ENCODE measurements around the gene ITPR2. TPM values are rescaled to one million over a fixed set of nuclear protein-coding genes. Genes with fewer than 3 reads are reported as not detected.

The ITPR2 gene
- total and polyA plus RNA-seq, 12 donors = 5.1 to 144 (median 66.4) TPM

- Histone ChIP-seq H3K4me1 (replicated peaks in 1 of 2) (peaks cover 0 to 3% of the 10 kb centered on the region in 2 donors), H3K27ac (no peak overlapping the region), H3K36me3 (replicated peaks in 1 of 2) (peaks cover 0 to 11% of the 10 kb centered on the region in 2 donors), H3K9me3 (replicated peaks in 1 of 3) (no peaks in the 10 kb centered on the region), H3K4me3 (no peak overlapping the region), H3K27me3 (no peaks in the 10 kb centered on the region)
- WGBS, 4 donors = 96 to 100% (median 99%) methylated on average over 2 of the region's 2 CpGs
- intact Hi-C loops (cut with DNase I) = no loop called here
- no peak for DNase-seq
- no peak for TF ChIP-seq CTCF (IDR thresholded peaks at IDR 0.05)
- no peak for TF ChIP-seq POLR2A (IDR thresholded peaks at IDR 0.05)
Measured at GRCh38 chr12:26489908-26490307, 343.1 kb downstream of the ITPR2 start.

- Histone ChIP-seq H3K4me1 (replicated peaks in 1 of 2) (no peaks in the 10 kb centered on the region), H3K36me3 (replicated peaks in 1 of 2) (peaks cover 0 to 5% of the 10 kb centered on the region in 2 donors), H3K9me3 (replicated peaks in 1 of 3) (no peaks in the 10 kb centered on the region), H3K27me3 (no peaks in the 10 kb centered on the region), H3K4me3 (no peak overlapping the region), H3K27ac (no peak overlapping the region)
- no peak for DNase-seq
- TF ChIP-seq POLR2A (IDR thresholded peaks at IDR 0.05) = no peak
- no peak for TF ChIP-seq CTCF (IDR thresholded peaks at IDR 0.05)
- intact Hi-C loops (cut with DNase I) = no loop called here
- WGBS, 4 donors = 87 to 100% (median 96%) methylated on average over 1 of the region's 1 CpG
Measured at GRCh38 chr12:26488351-26488750, 344.6 kb downstream of the ITPR2 start.

GRCh38 chr12:26473291-26473690 lies 359.7 kb downstream of the ITPR2 start:
- no peak overlapping the region for H3K4me3 ChIP-seq
- DNase-seq = peak in 1 of 7 donors; percentile 10
- WGBS, 4 donors = 30 to 52% (median 46%) methylated on average over 1 of the region's 1 CpG
- H3K27ac ChIP-seq = no peak overlapping the region
- intact Hi-C loops (cut with DNase I) = no loop called here
- no peak for TF ChIP-seq POLR2A (IDR thresholded peaks at IDR 0.05)
- TF ChIP-seq CTCF (IDR thresholded peaks at IDR 0.05) = no peak
- no peaks in the 10 kb centered on the region for H3K27me3 ChIP-seq
- no peaks in the 10 kb centered on the region for H3K36me3 ChIP-seq (replicated peaks in 1 of 2)
- no peaks in the 10 kb centered on the region for H3K9me3 ChIP-seq (replicated peaks in 1 of 3)
- peaks cover 5 to 33% of the 10 kb centered on the region in 2 donors for H3K4me1 ChIP-seq (replicated peaks in 1 of 2)

GRCh38 chr12:26471560-26471959 lies 361.4 kb downstream of the ITPR2 start:
- peaks cover 5 to 33% of the 10 kb centered on the region in 2 donors for H3K4me1 ChIP-seq (replicated peaks in 1 of 2)
- H3K27me3 ChIP-seq = no peaks in the 10 kb centered on the region

More at GRCh38 chr12:26471560-26471959, 361.4 kb downstream of the ITPR2 start:
- no peak for TF ChIP-seq CTCF (IDR thresholded peaks at IDR 0.05)
- TF ChIP-seq POLR2A (IDR thresholded peaks at IDR 0.05) = no peak
- Histone ChIP-seq H3K27ac (peak overlapping the region in 1 of 5 donors; percentile 50), H3K9me3 (replicated peaks in 1 of 3) (no peaks in the 10 kb centered on the region), H3K4me3 (no peak overlapping the region), H3K36me3 (replicated peaks in 1 of 2) (no peaks in the 10 kb centered on the region)
- intact Hi-C loops (cut with DNase I) = no loop called here
- DNase-seq = peak in 2 of 7 donors; percentile 10 to 12

Measured in adrenal gland (tissue), 12 donors.